HAP-1 (cell line): ENCODE measurements around the gene POLG.

Experiments
- DNase-seq, 2 experiments: peaks; one replicate each; pipeline ENCODE4 v3.0.0-alpha.2; 2016 to 2020; ENCODE audit warnings: low spot score in 2 of 2
- H3K27me3 ChIP-seq: fragments of 250-450 bp; sonication (Bioruptor Pico); 2 replicates; pipeline ENCODE4 v1.5.1; 2020; ENCODE audit warnings: low read depth, mild to moderate bottlenecking, moderate library complexity
- H3K36me3 ChIP-seq: fragments of 250-450 bp; sonication (Bioruptor Pico); replicated peaks from 2 replicates; pipeline ENCODE4 v1.5.1; 2020; ENCODE audit warnings: mild to moderate bottlenecking
- H3K4me1 ChIP-seq: fragments of 250-450 bp; sonication (Bioruptor Pico); 2 replicates; pipeline ENCODE4 v1.5.1; 2020; ENCODE audit warnings: mild to moderate bottlenecking
- H3K4me3 ChIP-seq: fragments of 250-450 bp; sonication (Bioruptor Pico); 2 replicates; pipeline ENCODE4 v1.5.1; 2020; ENCODE audit warnings: mild to moderate bottlenecking, moderate library complexity
- H3K9me3 ChIP-seq: fragments of 250-450 bp; sonication (Bioruptor Pico); 2 replicates; pipeline ENCODE4 v1.5.1; 2020; ENCODE audit warnings: mild to moderate bottlenecking, moderate library complexity
- in situ Hi-C: fragments of 300-500 bp; cut with MboI; formaldehyde crosslinking; loops from 3 replicates; pipeline ENCODE4 v1.14.3; 2020; ENCODE audit warnings: low sequenced_read_pairs, inconsistent platforms, mixed read lengths

Gene POLG

GRCh38 chr15:89320200-89320599 is 14.4 kb downstream of the POLG start:
- Histone ChIP-seq H3K9me3 (no peaks in the 10 kb centered on the region), H3K4me3 (no peak overlapping the region), H3K27me3 (no peaks in the 10 kb centered on the region), H3K36me3 (peaks cover 97% of the 10 kb centered on the region), H3K4me1 (no peaks in the 10 kb centered on the region)
- DNase-seq = no peak
- in situ Hi-C loops = no loop called here

GRCh38 chr15:89319678-89320077 is 14.9 kb downstream of the POLG start:
- no peak for DNase-seq
- Histone ChIP-seq H3K27me3 (no peaks in the 10 kb centered on the region), H3K9me3 (no peaks in the 10 kb centered on the region), H3K36me3 (peaks cover 99% of the 10 kb centered on the region), H3K4me3 (no peak overlapping the region), H3K4me1 (no peaks in the 10 kb centered on the region)
- in situ Hi-C loops = no loop called here

GRCh38 chr15:89317186-89317720 is 17.4 kb downstream of the POLG start:
- H3K36me3 ChIP-seq = peaks cover 96% of the 10 kb centered on the region
- in situ Hi-C loops = no loop called here

GRCh38 chr15:89316504-89316903 is 18.1 kb downstream of the POLG start:
- H3K9me3 ChIP-seq = no peaks in the 10 kb centered on the region
- in situ Hi-C loops = no loop called here
- peaks cover 96% of the 10 kb centered on the region for H3K36me3 ChIP-seq
- no peaks in the 10 kb centered on the region for H3K4me1 ChIP-seq
- no peak overlapping the region for H3K4me3 ChIP-seq
- DNase-seq = no peak
- no peaks in the 10 kb centered on the region for H3K27me3 ChIP-seq

More at GRCh38 chr15:89317186-89317720, 17.4 kb downstream of the POLG start:
- no peak overlapping the region for H3K4me3 ChIP-seq
- H3K9me3 ChIP-seq = no peaks in the 10 kb centered on the region
- no peaks in the 10 kb centered on the region for H3K27me3 ChIP-seq
- DNase-seq = no peak
- H3K4me1 ChIP-seq = no peaks in the 10 kb centered on the region

GRCh38 chr15:89315375-89315929 is 19.2 kb downstream of the POLG start:
- no peaks in the 10 kb centered on the region for H3K27me3 ChIP-seq
- no peaks in the 10 kb centered on the region for H3K9me3 ChIP-seq
- no peak for DNase-seq
- H3K36me3 ChIP-seq = peaks cover 96% of the 10 kb centered on the region
- no peak overlapping the region for H3K4me3 ChIP-seq
- no peaks in the 10 kb centered on the region for H3K4me1 ChIP-seq
- in situ Hi-C loops = no loop called here

- Histone ChIP-seq H3K9me3 (no peaks in the 10 kb centered on the region), H3K4me3 (no peak overlapping the region), H3K36me3 (peaks cover 95% of the 10 kb centered on the region), H3K27me3 (no peaks in the 10 kb centered on the region), H3K4me1 (no peaks in the 10 kb centered on the region)
- in situ Hi-C loops = no loop called here
- no peak for DNase-seq
Measured at GRCh38 chr15:89309993-89310392, 24.6 kb downstream of the POLG start.

DNA sequence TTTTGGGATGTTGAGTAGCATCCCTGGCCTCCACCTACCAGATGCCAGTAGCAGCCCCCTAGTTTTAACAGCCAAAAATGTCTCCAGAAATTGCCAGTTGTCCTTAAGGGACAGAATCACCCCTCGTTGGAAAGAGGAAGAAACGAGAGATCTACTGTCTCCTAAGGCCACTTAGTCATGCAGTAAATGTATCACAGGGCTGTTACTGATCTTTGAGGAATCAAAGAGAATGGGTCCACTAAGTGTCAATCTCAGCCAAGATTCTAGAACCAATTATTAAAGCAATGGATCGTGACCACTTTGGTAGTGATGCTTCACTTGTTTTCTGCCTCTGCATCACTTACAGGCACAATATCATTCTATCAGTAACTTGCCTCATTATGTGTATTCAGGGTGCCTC is 26.4 kb downstream of the POLG start:
- Histone ChIP-seq H3K4me1 (no peaks in the 10 kb centered on the region), H3K36me3 (peaks cover 99% of the 10 kb centered on the region)

GRCh38 chr15:89307791-89308190 is 26.8 kb downstream of the POLG start:
- Histone ChIP-seq H3K9me3 (no peaks in the 10 kb centered on the region), H3K4me3 (no peak overlapping the region), H3K36me3 (peaks cover 99% of the 10 kb centered on the region), H3K27me3 (no peaks in the 10 kb centered on the region), H3K4me1 (no peaks in the 10 kb centered on the region)
- no peak for DNase-seq
- in situ Hi-C loops = no loop called here

More for the DNA sequence above, 26.4 kb downstream of the POLG start:
- DNase-seq = no peak
- in situ Hi-C loops = no loop called here
- Histone ChIP-seq H3K27me3 (no peaks in the 10 kb centered on the region), H3K9me3 (no peaks in the 10 kb centered on the region), H3K4me3 (no peak overlapping the region)

GRCh38 chr15:89307046-89307587 is 27.5 kb downstream of the POLG start:
- H3K9me3 ChIP-seq = no peaks in the 10 kb centered on the region
- no peaks in the 10 kb centered on the region for H3K27me3 ChIP-seq
- H3K4me1 ChIP-seq = no peaks in the 10 kb centered on the region
- no peak for DNase-seq
- in situ Hi-C loops = no loop called here
- peaks cover 95% of the 10 kb centered on the region for H3K36me3 ChIP-seq
- H3K4me3 ChIP-seq = no peak overlapping the region

DNA sequence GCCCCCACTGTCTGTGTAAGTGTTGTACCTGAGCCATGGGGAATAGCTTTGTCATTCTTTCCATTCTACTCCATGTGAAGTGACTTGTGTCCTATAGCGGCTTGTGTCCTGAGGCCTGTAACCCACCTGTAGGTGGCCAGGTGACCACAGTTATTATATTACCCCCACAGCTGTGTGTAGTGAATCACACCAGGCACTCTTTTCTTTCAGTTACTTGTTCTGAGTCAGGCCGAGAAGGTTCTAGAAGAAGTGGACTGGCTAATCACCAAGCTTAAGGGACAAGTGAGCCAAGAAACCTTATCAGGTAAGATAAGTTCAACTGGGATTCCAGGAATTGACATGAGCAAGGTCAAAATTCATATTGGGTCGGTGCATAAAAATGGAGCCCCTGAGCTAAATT is 29.2 kb downstream of the POLG start:
- in situ Hi-C loops = no loop called here
- Histone ChIP-seq H3K4me1 (no peaks in the 10 kb centered on the region), H3K36me3 (peaks cover 95% of the 10 kb centered on the region), H3K9me3 (no peaks in the 10 kb centered on the region), H3K27me3 (no peaks in the 10 kb centered on the region), H3K4me3 (no peak overlapping the region)
- no peak for DNase-seq

DNA sequence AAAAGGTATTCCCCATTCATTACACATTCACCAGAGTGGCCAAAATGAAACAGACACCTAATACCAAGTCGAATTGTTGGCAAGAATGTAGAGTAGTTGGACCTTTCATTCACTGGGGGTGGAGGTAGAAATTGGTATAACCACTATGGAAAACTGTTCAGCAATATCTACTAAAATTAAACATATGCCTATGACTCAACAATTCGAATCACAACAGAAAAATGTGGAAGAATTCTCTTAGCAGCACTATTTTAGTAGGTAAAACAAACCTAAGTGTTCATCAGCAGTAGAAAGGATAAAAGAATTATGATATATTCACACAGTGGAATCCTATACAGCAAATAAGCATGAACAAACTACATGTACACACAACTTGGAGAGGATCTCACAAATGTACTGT is 30.6 kb downstream of the POLG start:
- H3K36me3 ChIP-seq = peaks cover 95% of the 10 kb centered on the region
- in situ Hi-C loops = no loop called here
- no peak overlapping the region for H3K4me3 ChIP-seq
- H3K9me3 ChIP-seq = no peaks in the 10 kb centered on the region
- no peaks in the 10 kb centered on the region for H3K4me1 ChIP-seq
- no peaks in the 10 kb centered on the region for H3K27me3 ChIP-seq
- DNase-seq = no peak

DNA sequence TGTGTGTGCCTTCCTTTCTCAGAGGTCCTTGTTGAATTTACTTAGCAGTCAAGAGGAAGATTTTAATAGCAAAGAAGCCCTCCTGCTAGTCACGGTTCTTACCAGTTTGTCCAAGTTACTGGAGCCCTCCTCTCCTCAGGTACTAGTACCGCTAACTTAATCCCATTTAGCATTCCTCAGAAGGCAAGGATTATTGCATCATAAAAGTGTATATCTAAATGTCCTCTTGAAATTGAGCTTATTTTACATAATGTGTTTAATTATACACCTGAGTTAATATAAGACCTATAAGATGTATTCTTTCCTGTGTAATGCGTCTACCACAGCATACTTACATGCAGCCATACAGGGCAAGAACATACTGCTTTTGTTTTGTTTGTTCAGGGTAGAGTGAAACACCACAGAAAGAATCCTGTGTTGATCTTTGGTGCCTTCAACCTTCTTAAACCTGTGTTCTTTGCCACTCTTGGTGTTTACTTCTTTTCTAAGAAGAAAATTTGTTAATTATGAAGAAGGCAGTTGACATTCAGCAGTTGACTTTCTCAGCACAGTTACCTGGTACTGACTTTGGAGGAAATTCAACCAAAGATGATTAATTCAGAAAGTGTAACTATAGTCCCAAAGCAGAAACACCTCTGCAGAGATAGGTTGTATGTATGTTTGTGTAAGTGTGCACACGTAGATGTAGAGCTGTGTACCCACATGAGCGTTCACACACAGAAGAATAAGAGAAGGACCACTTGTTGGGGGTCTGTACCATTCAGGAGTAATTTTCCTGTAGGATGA is 33.1 kb downstream of the POLG start:
- no peak for DNase-seq
- Histone ChIP-seq H3K27me3 (no peaks in the 10 kb centered on the region), H3K9me3 (no peaks in the 10 kb centered on the region), H3K4me1 (no peaks in the 10 kb centered on the region), H3K4me3 (no peak overlapping the region), H3K36me3 (peaks cover 78% of the 10 kb centered on the region)
- in situ Hi-C loops = no loop called here

DNA sequence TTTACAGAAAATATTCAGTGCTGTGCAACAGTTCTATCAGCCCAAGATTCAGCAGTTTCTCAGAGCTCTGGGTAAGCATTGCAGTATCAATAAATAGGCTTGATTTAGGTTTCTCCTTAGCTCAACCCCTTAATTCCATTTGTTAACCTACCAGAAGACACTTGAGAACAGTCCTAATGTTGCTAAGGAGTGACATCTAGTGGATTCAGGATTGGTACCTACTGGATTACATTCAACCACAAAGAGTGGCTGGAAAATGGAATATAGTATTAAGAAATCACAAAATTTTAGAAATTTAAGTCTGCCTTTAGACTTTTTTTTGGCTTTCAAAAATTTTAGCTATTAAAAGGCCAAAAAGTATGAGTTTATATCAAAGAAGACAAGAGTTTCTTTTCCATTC is 34.7 kb downstream of the POLG start:
- Histone ChIP-seq H3K4me1 (no peaks in the 10 kb centered on the region), H3K36me3 (peaks cover 70% of the 10 kb centered on the region), H3K4me3 (no peak overlapping the region), H3K9me3 (no peaks in the 10 kb centered on the region), H3K27me3 (no peaks in the 10 kb centered on the region)
- in situ Hi-C loops = no loop called here
- no peak for DNase-seq

DNA sequence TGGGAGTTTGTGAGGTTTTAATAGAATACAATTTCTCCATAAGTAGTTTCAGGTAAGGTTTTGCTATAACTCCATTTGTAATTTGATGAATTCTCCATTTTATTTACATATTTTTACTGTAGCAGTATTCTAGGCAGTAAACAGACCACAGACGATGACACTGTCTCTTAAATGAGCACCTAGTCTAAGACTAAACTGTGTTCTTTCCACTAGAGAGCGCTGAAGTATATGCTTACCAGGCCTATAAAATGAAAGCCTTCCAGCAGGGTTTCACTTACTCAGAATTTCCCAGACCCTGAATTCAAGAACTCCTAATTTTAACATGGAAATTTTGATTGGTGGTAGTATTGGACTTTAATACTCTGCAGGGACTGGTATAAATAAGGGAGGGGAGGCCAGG is 41.6 kb downstream of the POLG start:
- H3K9me3 ChIP-seq = no peaks in the 10 kb centered on the region
- in situ Hi-C loops = no loop called here
- no peaks in the 10 kb centered on the region for H3K27me3 ChIP-seq
- DNase-seq = no peak
- H3K36me3 ChIP-seq = peaks cover 73% of the 10 kb centered on the region
- H3K4me1 ChIP-seq = no peaks in the 10 kb centered on the region
- H3K4me3 ChIP-seq = no peak overlapping the region
